H1 (cell line): ENCODE measurements around the gene KLHL3. TPM values are rescaled to one million over a fixed set of nuclear protein-coding genes. Genes with fewer than 3 reads are reported as not detected.

Source experiments
- SAP30 ChIP-seq: fragments of 300-600 bp; sonication (generic); IDR thresholded peaks from 2 replicates; pipeline ENCODE4 v1.7.1; 2012; ENCODE audit warnings: low read length, moderate library complexity, mild to moderate bottlenecking, inconsistent platforms; ENCODE audit not compliant: insufficient read depth, insufficient replicate concordance
- ZNF274 ChIP-seq: IDR thresholded peaks from 2 replicates; pipeline ENCODE4 v1.7.0; 2012; ENCODE audit warnings: low read length, borderline replicate concordance; ENCODE audit errors: extremely low read depth
- polyA plus RNA-seq, 7 experiments: library from polyadenylated mRNA; depleted of rRNA in 3 of 7; stranded (reverse) in 5 of 7; unstranded in 2 of 7; fragments of >200 nt in 5 of 7; fragments of 200-250 nt in 2 of 7; gene quantifications; 1 replicate in 5 of 7; 2 replicates in 1 of 7; 4 replicates in 1 of 7; pipeline versions ENCODE4 v1.2.1 to v1.2.3, GENCODE V29; 2011 to 2013; ENCODE audit warnings: missing spikeins in 2 of 7, mixed read lengths in 2 of 7
- total RNA-seq: library from RNA; stranded (reverse); fragmentation: NEBNext Ultra II Directional; extraction: Animal tissue kit (Norgen Biotek cat#: 25700); gene quantifications from 2 replicates; pipeline ENCODE4 v1.2.1, GENCODE V29; 2021
- TF ChIP-seq, protein P1 (sequence below): fragments of 300-600 bp; sonication (generic); IDR thresholded peaks from 2 replicates; pipeline ENCODE4 v1.7.1; 2012; ENCODE audit warnings: low read length, moderate library complexity, mild to moderate bottlenecking, inconsistent platforms; ENCODE audit not compliant: insufficient replicate concordance
- TF ChIP-seq, protein P2 (sequence below): IDR thresholded peaks from 2 replicates; pipeline ENCODE4 v1.6.1; 2011; ENCODE audit warnings: low read depth, mild to moderate bottlenecking, low read length; ENCODE audit not compliant: insufficient read depth

Gene KLHL3
- total and polyA plus RNA-seq, 2 of the 8 experiments (the other 6 are each of a cell fraction or from before 2014, with no cell fraction given), result 7.4 to 13.7 TPM

DNA sequence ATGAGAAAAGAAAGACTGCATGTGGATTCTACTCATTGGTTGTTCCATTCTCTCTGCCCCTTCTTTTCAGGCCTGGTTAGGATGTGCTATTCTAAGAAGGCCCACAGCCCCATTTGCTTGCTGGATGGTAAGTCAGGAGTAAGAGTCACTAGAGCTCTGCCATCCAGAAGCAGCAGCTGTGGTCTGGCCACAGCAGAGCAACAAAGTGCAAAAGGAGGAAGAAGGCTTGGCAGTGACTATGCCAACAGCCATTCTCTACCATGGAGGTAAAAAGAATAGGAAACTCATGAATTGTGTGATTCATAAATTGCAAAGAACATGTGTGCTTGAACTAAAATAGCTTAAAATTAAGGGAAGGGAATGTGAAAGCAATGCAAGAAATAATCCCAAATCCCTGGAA is 20.9 kb downstream of the KLHL3 start (continued):
- TF ChIP-seq, protein P1, sequence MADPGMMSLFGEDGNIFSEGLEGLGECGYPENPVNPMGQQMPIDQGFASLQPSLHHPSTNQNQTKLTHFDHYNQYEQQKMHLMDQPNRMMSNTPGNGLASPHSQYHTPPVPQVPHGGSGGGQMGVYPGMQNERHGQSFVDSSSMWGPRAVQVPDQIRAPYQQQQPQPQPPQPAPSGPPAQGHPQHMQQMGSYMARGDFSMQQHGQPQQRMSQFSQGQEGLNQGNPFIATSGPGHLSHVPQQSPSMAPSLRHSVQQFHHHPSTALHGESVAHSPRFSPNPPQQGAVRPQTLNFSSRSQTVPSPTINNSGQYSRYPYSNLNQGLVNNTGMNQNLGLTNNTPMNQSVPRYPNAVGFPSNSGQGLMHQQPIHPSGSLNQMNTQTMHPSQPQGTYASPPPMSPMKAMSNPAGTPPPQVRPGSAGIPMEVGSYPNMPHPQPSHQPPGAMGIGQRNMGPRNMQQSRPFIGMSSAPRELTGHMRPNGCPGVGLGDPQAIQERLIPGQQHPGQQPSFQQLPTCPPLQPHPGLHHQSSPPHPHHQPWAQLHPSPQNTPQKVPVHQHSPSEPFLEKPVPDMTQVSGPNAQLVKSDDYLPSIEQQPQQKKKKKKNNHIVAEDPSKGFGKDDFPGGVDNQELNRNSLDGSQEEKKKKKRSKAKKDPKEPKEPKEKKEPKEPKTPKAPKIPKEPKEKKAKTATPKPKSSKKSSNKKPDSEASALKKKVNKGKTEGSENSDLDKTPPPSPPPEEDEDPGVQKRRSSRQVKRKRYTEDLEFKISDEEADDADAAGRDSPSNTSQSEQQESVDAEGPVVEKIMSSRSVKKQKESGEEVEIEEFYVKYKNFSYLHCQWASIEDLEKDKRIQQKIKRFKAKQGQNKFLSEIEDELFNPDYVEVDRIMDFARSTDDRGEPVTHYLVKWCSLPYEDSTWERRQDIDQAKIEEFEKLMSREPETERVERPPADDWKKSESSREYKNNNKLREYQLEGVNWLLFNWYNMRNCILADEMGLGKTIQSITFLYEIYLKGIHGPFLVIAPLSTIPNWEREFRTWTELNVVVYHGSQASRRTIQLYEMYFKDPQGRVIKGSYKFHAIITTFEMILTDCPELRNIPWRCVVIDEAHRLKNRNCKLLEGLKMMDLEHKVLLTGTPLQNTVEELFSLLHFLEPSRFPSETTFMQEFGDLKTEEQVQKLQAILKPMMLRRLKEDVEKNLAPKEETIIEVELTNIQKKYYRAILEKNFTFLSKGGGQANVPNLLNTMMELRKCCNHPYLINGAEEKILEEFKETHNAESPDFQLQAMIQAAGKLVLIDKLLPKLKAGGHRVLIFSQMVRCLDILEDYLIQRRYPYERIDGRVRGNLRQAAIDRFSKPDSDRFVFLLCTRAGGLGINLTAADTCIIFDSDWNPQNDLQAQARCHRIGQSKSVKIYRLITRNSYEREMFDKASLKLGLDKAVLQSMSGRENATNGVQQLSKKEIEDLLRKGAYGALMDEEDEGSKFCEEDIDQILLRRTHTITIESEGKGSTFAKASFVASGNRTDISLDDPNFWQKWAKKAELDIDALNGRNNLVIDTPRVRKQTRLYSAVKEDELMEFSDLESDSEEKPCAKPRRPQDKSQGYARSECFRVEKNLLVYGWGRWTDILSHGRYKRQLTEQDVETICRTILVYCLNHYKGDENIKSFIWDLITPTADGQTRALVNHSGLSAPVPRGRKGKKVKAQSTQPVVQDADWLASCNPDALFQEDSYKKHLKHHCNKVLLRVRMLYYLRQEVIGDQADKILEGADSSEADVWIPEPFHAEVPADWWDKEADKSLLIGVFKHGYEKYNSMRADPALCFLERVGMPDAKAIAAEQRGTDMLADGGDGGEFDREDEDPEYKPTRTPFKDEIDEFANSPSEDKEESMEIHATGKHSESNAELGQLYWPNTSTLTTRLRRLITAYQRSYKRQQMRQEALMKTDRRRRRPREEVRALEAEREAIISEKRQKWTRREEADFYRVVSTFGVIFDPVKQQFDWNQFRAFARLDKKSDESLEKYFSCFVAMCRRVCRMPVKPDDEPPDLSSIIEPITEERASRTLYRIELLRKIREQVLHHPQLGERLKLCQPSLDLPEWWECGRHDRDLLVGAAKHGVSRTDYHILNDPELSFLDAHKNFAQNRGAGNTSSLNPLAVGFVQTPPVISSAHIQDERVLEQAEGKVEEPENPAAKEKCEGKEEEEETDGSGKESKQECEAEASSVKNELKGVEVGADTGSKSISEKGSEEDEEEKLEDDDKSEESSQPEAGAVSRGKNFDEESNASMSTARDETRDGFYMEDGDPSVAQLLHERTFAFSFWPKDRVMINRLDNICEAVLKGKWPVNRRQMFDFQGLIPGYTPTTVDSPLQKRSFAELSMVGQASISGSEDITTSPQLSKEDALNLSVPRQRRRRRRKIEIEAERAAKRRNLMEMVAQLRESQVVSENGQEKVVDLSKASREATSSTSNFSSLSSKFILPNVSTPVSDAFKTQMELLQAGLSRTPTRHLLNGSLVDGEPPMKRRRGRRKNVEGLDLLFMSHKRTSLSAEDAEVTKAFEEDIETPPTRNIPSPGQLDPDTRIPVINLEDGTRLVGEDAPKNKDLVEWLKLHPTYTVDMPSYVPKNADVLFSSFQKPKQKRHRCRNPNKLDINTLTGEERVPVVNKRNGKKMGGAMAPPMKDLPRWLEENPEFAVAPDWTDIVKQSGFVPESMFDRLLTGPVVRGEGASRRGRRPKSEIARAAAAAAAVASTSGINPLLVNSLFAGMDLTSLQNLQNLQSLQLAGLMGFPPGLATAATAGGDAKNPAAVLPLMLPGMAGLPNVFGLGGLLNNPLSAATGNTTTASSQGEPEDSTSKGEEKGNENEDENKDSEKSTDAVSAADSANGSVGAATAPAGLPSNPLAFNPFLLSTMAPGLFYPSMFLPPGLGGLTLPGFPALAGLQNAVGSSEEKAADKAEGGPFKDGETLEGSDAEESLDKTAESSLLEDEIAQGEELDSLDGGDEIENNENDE, result no peak
- TF ChIP-seq, protein P2, sequence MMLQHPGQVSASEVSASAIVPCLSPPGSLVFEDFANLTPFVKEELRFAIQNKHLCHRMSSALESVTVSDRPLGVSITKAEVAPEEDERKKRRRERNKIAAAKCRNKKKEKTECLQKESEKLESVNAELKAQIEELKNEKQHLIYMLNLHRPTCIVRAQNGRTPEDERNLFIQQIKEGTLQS, result no peak
- no peak for TF ChIP-seq SAP30
- no peak for TF ChIP-seq ZNF274
